Islet of Langerhans (tissue), 1 donor: ENCODE results near the gene ANO10.

Source experiments
- FAIRE-seq: peaks from one replicate; lab custom pipeline; 2011; peaks lifted over from hg19 to GRCh38; lab: Jason Lieb, UNC

The ANO10 gene

GRCh38 chr3:43413676-43414368, 208.0 kb downstream of the ANO10 start:
- FAIRE-seq = no peak

GRCh38 chr3:43411429-43411828, 210.4 kb downstream of the ANO10 start:
- FAIRE-seq = no peak

GRCh38 chr3:43410592-43410991, 211.2 kb downstream of the ANO10 start:
- no peak for FAIRE-seq

GRCh38 chr3:43409506-43409905, 212.3 kb downstream of the ANO10 start:
- FAIRE-seq = no peak

- no peak for FAIRE-seq
Measured at GRCh38 chr3:43406643-43407023, 215.2 kb downstream of the ANO10 start.

- FAIRE-seq = no peak
Measured at GRCh38 chr3:43405888-43406642, 215.7 kb downstream of the ANO10 start.

- no peak for FAIRE-seq
Measured at GRCh38 chr3:43400781-43401730, 220.8 kb downstream of the ANO10 start.

GRCh38 chr3:43400167-43400566, 221.6 kb downstream of the ANO10 start:
- no peak for FAIRE-seq

GRCh38 chr3:43399034-43399433, 222.8 kb downstream of the ANO10 start:
- FAIRE-seq = no peak

- FAIRE-seq = no peak
Measured at GRCh38 chr3:43394041-43394554, 227.7 kb downstream of the ANO10 start.

- no peak for FAIRE-seq
Measured at GRCh38 chr3:43391621-43392020, 230.2 kb downstream of the ANO10 start.

- FAIRE-seq = no peak
Measured at GRCh38 chr3:43390255-43390588, 231.6 kb downstream of the ANO10 start.

- FAIRE-seq = no peak
Measured at GRCh38 chr3:43389388-43390254, 232.2 kb downstream of the ANO10 start.

GRCh38 chr3:43388915-43389314, 232.9 kb downstream of the ANO10 start:
- no peak for FAIRE-seq

GRCh38 chr3:43388175-43388574, 233.6 kb downstream of the ANO10 start:
- FAIRE-seq = no peak

- no peak for FAIRE-seq
Measured at GRCh38 chr3:43379343-43379742, 242.5 kb downstream of the ANO10 start.

GRCh38 chr3:43378066-43378935, 243.5 kb downstream of the ANO10 start:
- no peak for FAIRE-seq

- FAIRE-seq = no peak
Measured at GRCh38 chr3:43373560-43373928, 248.3 kb downstream of the ANO10 start.

GRCh38 chr3:43372809-43373559, 248.8 kb downstream of the ANO10 start:
- no peak for FAIRE-seq
